T-helper 2 cell treated with Interferon-gamma antibody and Interleukin-4, amounts not matched to agents 5 μg/mL and 100 μg/mL, for 36 hours (primary cell): ENCODE measurements around the gene RELL1.

ENCODE experiments used
- DNase-seq: peaks from one replicate; pipeline ENCODE4 v3.0.0; 2021; ENCODE audit warnings: low spot score
- H3K27ac Mint-ChIP-seq: one replicate; pipeline ENCODE4 v1.8.0; 2021; ENCODE audit warnings: mild to moderate bottlenecking, mixed read lengths
- H3K27me3 Mint-ChIP-seq: one replicate; pipeline ENCODE4 v1.8.0; 2021; ENCODE audit warnings: low read depth, mixed read lengths
- H3K36me3 Mint-ChIP-seq: one replicate; pipeline ENCODE4 v1.8.0; 2021; ENCODE audit warnings: low read depth, mixed read lengths
- H3K4me1 Mint-ChIP-seq: one replicate; pipeline ENCODE4 v1.8.0; 2021; ENCODE audit warnings: low read depth, mixed read lengths
- H3K4me3 Mint-ChIP-seq: one replicate; pipeline ENCODE4 v1.8.0; 2022; ENCODE audit warnings: mild to moderate bottlenecking, moderate library complexity, mixed read lengths
- H3K9me3 Mint-ChIP-seq: one replicate; pipeline ENCODE4 v1.8.0; 2021; ENCODE audit warnings: mixed read lengths

RELL1 gene

DNA sequence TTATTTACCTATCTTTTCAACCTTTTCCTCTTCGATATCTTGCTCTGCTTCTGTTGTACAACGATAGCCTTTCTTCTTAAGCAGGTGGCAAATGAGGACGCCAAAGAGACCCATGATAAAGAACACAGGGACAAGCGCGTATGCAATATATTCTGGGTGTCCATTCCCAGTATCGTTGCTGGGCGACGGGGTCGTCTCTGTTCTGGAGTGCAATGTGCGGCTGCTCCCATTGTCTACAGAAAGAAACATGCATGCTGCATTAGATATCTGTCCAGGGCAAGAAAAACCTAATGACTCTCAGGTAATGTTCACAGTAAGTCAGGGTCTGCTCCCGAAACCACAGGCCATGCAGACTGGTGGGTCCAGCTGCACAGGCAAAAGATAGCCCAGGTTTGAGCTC is 36.9 kb downstream of the RELL1 start:
- H3K36me3 Mint-ChIP-seq = peaks cover 42% of the 10 kb centered on the region
- no peaks in the 10 kb centered on the region for H3K27me3 Mint-ChIP-seq
- peaks cover 5% of the 10 kb centered on the region for H3K9me3 Mint-ChIP-seq
- peaks cover 12% of the 10 kb centered on the region for H3K4me1 Mint-ChIP-seq
- no peak overlapping the region for H3K4me3 Mint-ChIP-seq
- no peak for DNase-seq
- no peak overlapping the region for H3K27ac Mint-ChIP-seq

DNA sequence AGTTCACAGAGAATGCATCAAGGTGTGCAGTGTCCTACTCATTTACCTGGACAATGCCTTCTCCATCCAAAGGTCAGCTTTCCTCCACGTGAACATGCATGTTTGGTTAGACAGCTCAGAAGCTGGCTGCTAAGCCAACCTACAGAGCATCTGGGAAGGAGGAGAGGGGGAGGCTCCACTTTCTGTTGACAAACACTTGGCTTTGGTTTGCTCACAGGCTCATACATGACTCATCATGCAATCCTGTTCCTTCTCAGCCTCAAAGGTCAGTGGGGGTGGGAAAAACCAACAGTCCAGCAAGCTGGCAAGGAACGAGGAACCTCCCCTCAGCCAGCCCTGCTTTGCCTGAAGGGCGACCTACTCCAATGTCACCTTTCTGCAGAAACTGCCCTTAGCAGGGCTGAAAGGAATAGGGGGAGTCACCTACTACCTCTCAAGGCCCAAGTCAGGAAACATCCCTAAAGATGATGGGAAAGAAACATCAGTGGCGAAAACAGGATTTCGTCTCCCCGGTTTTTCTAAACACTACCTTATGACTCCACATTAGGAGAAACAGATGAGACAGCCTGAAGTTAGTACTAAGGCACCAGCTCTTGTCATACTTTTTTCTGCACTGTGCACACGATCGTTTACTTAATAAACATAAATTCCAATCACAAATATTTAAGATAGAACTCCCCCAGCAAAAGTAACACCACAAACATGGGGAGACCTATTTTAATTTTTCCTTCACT is 37.9 kb downstream of the RELL1 start:
- Mint-ChIP-seq H3K36me3 (peaks cover 39% of the 10 kb centered on the region), H3K9me3 (no peaks in the 10 kb centered on the region), H3K4me3 (no peak overlapping the region), H3K4me1 (peaks cover 4% of the 10 kb centered on the region), H3K27me3 (no peaks in the 10 kb centered on the region), H3K27ac (no peak overlapping the region)
- DNase-seq = no peak

DNA sequence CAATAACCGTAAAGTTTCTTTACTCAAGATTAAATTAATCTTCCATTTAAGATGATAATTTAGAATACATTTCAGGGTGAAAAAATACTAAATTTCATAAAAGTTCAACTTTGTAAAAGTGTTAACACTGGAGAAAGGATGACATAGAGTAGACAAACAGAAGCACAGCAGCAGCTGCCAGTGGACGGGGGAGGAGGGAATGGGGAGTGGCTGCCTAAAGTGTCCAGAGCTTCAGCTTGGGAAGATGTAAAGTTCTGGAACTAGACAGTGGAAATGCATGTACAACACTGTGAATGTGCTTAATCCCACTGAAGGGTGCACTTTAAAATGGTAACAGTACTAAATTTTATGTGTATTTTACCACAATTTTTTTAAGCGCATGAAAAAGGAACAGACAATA is 39.9 kb downstream of the RELL1 start:
- DNase-seq = no peak
- no peaks in the 10 kb centered on the region for H3K9me3 Mint-ChIP-seq
- peaks cover 2% of the 10 kb centered on the region for H3K4me1 Mint-ChIP-seq
- no peaks in the 10 kb centered on the region for H3K27me3 Mint-ChIP-seq
- peaks cover 39% of the 10 kb centered on the region for H3K36me3 Mint-ChIP-seq
- H3K27ac Mint-ChIP-seq = no peak overlapping the region
- no peak overlapping the region for H3K4me3 Mint-ChIP-seq

DNA sequence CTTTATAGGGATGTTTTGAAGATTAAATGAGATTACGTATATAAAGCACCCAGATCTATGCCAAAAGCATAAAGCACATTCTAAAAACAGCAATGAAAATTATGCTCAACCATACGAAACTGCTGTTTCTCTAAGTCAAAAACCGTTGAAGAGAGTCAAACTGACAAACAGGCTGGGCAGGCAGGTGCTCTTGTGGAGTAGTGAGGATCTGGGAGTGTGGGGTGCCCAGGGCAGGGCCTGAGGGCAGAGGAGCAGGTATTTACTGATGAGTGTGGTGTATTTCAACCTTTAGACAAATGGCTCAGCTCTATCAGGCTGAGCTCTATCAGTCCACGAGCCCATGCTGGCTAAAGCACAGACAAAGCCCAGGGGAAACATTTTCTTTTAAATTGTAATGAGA is 40.4 kb downstream of the RELL1 start:
- H3K4me3 Mint-ChIP-seq = no peak overlapping the region
- H3K36me3 Mint-ChIP-seq = peaks cover 37% of the 10 kb centered on the region

GRCh38 chr4:37644962-37645361 is 41.2 kb downstream of the RELL1 start:
- no peak for DNase-seq
- Mint-ChIP-seq H3K4me3 (no peak overlapping the region), H3K9me3 (no peaks in the 10 kb centered on the region), H3K27me3 (no peaks in the 10 kb centered on the region), H3K36me3 (peaks cover 39% of the 10 kb centered on the region), H3K4me1 (peaks cover 2% of the 10 kb centered on the region), H3K27ac (no peak overlapping the region)

More for the DNA sequence above, 40.4 kb downstream of the RELL1 start:
- Mint-ChIP-seq H3K27ac (peak overlapping the region; percentile 17), H3K4me1 (peaks cover 2% of the 10 kb centered on the region), H3K27me3 (no peaks in the 10 kb centered on the region), H3K9me3 (no peaks in the 10 kb centered on the region)
- DNase-seq = no peak

DNA sequence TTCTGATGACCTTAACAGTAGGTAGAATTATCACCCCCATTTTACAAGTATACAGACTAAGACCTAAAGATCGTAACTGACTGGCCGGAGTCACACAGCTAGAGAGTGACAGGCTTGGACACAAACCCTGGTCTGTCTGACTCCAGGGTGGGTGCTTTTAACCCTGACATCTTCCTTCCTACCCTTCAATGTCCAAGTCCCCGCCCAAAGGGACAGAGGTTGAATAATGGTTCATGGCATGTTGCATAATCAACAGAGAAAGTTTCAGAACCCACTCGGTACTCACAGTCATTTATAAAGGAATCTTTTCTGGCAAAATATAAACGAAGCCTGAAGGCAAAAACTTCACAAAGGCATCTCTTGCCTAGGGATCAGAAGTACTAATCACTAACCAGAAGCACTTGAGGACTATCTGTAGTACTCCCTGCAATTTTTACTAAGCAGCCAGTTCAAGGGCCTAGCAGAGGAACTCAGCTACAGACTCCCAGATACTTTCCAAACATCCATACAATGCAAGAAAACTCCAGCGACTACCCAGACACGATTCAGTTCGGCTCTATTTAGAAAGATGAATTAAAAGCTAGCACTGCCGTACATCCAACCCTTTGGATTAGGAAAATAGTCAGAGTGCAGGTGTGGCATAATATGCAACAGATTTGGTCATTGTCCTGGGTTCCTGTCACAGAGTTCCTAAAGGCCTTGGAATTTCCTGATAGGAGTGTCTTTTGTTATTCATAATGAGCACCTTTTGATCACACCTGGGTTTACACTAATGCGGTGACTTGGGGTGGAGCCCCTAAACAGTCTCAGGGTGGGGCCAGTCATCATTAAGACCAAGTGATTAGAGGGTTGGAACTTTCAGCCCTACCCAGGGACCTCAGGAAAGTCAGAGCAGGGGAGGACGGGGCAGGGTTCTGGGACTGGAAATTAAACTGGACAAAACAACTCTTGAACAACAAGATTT is 44.0 kb downstream of the RELL1 start:
- DNase-seq = no peak
- Mint-ChIP-seq H3K4me1 (no peaks in the 10 kb centered on the region), H3K9me3 (no peaks in the 10 kb centered on the region), H3K27me3 (no peaks in the 10 kb centered on the region), H3K27ac (no peak overlapping the region), H3K4me3 (no peak overlapping the region), H3K36me3 (peaks cover 31% of the 10 kb centered on the region)

- peaks cover 31% of the 10 kb centered on the region for H3K36me3 Mint-ChIP-seq
- no peaks in the 10 kb centered on the region for H3K9me3 Mint-ChIP-seq
- no peak overlapping the region for H3K27ac Mint-ChIP-seq
- no peaks in the 10 kb centered on the region for H3K4me1 Mint-ChIP-seq
- H3K27me3 Mint-ChIP-seq = no peaks in the 10 kb centered on the region
- no peak overlapping the region for H3K4me3 Mint-ChIP-seq
- no peak for DNase-seq
Measured at GRCh38 chr4:37641352-37641751, 44.8 kb downstream of the RELL1 start.

DNA sequence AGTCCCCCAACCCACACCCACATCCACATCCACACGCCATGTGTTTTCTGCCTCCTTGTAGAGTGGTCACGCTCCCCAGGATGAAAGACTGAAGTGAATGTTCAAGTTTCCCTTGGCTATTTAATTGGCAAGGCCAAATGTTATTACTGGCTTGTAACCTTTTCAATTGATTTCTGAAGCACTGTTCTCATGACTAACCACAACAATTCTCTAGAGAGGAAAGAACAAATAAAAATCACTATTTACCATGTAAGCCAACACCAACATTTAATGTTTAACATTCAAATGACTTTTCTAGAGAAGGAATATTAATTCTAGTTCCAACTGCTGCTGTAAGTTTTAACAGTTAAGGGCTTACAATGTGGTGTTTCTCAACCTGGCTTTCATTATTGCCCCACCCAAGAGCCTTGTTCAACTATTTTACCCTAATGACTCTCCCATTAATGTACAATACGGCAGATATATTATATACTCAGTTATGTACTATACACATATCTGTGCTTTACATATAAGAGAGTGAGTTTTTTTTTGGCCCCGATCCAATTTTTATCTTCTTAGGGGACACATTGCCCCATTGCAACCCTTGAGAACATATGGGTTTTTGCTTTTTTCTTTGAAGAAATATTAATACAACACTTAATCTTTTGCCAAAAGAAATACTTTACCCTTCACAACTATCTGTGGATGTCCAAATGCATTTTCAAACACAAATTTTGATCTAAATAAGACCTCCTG is 46.5 kb downstream of the RELL1 start:
- Mint-ChIP-seq H3K27me3 (no peaks in the 10 kb centered on the region), H3K4me1 (no peaks in the 10 kb centered on the region), H3K9me3 (no peaks in the 10 kb centered on the region), H3K27ac (no peak overlapping the region), H3K4me3 (no peak overlapping the region), H3K36me3 (peaks cover 24% of the 10 kb centered on the region)
- no peak for DNase-seq

- Mint-ChIP-seq H3K36me3 (peaks cover 45% of the 10 kb centered on the region), H3K27me3 (no peaks in the 10 kb centered on the region), H3K4me1 (peaks cover 2% of the 10 kb centered on the region), H3K4me3 (no peak overlapping the region), H3K27ac (no peak overlapping the region), H3K9me3 (no peaks in the 10 kb centered on the region)
- no peak for DNase-seq
Measured at GRCh38 chr4:37635155-37635554, 51.0 kb downstream of the RELL1 start.

DNA sequence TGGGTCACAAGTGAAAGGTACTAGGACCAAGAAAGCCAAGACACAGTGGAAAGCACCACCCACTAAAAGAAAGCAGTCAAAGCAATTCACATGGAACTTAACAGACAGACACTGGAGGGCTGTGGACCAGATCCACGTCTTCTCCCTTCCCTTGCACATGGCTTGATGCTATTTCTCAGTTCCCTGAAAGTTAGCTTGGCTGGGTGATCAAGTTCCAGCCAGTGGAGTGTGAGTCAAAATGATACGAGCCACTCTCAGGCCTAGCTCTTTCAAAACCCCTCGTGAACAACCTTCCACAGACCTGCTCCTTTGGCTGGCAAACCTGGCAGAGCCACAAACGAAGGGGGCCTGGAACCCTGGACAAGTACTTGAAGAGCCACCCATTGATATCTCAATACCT is 52.0 kb downstream of the RELL1 start:
- Mint-ChIP-seq H3K27ac (no peak overlapping the region), H3K9me3 (no peaks in the 10 kb centered on the region), H3K4me1 (peaks cover 2% of the 10 kb centered on the region)

GRCh38 chr4:37632836-37633235 is 53.3 kb downstream of the RELL1 start:
- Mint-ChIP-seq H3K9me3 (no peaks in the 10 kb centered on the region), H3K36me3 (peaks cover 50% of the 10 kb centered on the region), H3K27ac (no peak overlapping the region), H3K4me1 (peaks cover 4% of the 10 kb centered on the region), H3K27me3 (no peaks in the 10 kb centered on the region), H3K4me3 (no peak overlapping the region)
- DNase-seq = no peak

More for the DNA sequence above, 52.0 kb downstream of the RELL1 start:
- DNase-seq = no peak
- H3K27me3 Mint-ChIP-seq = no peaks in the 10 kb centered on the region
- H3K4me3 Mint-ChIP-seq = no peak overlapping the region
- H3K36me3 Mint-ChIP-seq = peaks cover 48% of the 10 kb centered on the region

DNA sequence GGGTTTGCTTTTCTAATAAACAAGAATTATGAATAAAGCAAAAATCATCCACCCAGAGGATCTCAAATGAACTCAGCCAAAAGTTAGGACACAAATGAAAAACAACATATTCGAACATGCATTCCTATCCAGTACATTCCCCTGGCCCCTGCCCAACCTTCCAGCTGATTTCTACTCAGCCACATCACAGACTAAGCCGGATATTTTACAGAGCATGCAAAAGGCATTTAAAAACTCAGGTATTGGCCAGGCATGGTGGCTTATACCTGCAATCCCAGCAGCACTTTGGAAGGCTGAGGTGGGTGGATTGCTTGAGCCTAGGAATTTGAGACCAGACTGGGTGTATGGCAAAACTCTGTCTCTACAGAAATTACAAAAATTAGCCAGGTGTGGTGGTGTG is 54.6 kb downstream of the RELL1 start:
- no peaks in the 10 kb centered on the region for H3K9me3 Mint-ChIP-seq
- H3K36me3 Mint-ChIP-seq = peaks cover 46% of the 10 kb centered on the region
- peaks cover 4% of the 10 kb centered on the region for H3K4me1 Mint-ChIP-seq
- no peak for DNase-seq
- H3K4me3 Mint-ChIP-seq = no peak overlapping the region
- no peaks in the 10 kb centered on the region for H3K27me3 Mint-ChIP-seq
- H3K27ac Mint-ChIP-seq = no peak overlapping the region

DNA sequence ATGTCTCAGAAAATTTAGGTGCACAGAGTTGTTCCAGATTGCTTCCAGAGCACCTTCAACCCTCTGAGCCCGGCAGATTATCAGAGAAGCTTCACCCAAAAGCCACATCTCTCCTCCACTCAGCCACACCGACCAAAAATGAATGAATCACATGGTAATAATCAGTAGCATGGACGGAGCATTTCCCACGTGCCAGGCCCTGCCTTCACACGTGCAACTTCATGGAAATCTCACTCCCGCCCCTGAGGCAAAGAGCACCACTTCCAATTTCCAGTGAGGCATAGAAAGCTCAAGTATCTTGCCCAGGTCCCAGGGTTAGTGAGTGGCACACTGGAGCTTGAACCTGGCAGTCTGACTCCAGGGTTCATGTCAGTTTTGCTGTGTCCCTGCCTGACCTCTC is 56.5 kb downstream of the RELL1 start:
- no peak for DNase-seq
- Mint-ChIP-seq H3K36me3 (peaks cover 50% of the 10 kb centered on the region), H3K9me3 (no peaks in the 10 kb centered on the region), H3K27me3 (no peaks in the 10 kb centered on the region), H3K4me3 (no peak overlapping the region), H3K27ac (no peak overlapping the region), H3K4me1 (peaks cover 4% of the 10 kb centered on the region)
